ENCODE measurements around the gene KCNG2.

Gene KCNG2

GRCh38 chr18:79823120-79823519, 25.4 kb downstream of the KCNG2 start:
- DNase-seq, result no peak

DNA sequence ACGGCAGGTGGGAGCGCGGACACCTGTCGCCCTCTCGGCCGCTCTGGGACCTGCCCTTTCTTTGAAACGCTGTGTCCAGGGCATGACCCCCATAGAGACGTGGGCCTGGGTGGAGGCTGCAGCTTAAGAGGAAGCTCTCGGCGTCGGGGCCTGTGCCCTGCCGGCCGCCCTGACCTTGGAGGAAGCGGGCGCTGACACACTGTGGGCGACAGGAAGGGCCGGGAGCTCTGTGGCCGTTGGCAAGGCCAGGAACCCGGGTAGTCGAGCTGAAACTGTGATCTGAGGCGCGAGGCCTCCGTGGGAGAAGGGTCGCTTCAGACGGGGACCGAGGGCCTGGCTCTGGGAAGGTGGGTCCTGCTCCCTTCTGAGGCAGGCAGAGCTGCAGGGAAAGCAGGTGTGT, 28.2 kb downstream of the KCNG2 start:
- DNase-seq, result no peak

- DNase-seq, result no peak
Observed at GRCh38 chr18:79826966-79827365, 29.2 kb downstream of the KCNG2 start.

DNA sequence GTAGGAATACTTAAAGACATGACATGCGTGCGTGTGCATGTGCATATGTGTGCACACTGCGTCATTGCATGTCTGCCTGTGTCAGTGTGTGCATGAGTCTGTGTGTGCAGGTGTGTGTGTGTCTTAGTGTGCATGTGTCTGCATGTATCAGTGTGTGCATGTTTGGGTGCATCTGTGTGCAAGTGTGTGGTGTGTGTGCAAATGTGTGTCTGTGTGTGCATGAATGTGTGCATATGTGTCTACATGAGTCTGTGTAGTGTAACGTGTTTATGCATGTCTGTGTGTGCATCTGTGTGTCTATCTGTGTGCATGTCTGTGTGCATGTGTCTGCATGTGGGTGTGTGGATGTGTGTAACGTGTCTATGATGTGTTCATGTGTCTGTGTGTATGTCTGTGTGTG, 30.5 kb downstream of the KCNG2 start:
- no peak for DNase-seq

DNA sequence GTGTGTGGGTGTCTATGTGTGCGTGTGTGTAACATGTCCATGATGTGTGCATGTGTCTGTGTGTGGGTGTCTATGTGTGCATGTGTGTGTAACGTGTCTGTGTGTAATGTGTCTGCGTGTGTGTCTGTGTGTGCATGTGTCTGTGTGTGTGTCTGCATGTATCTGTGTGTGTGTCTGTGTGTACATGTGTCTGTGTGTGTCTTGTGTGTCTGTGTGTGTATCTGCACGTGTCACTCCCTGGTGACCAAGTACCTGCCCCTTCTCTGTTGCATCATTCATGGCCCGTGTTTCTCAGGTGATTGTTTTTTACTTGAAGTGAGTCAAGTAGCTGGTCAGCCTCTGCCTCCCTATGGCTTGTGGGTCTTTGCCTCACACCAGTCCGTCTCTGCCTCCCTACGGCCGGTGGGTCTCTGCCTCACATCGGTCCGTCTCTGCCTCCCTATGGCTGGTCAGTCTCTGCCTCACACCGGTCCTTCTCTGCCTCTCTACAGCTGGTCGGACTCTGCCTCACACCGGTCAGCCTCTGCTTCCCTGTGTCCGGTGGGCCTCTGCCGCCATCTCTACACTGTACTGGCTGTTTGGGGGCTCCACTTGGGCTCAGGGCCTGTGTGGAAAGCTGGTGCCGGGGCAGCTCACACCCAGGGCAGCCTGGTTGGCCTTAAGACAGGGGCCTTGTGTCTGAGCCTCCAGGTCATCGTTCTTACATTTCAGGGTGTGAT, 31.6 kb downstream of the KCNG2 start:
- DNase-seq, result no peak

GRCh38 chr18:79832169-79832568, 34.4 kb downstream of the KCNG2 start:
- DNase-seq, result no peak

- no peak for DNase-seq
Observed at GRCh38 chr18:79834834-79835233, 37.1 kb downstream of the KCNG2 start.

DNA sequence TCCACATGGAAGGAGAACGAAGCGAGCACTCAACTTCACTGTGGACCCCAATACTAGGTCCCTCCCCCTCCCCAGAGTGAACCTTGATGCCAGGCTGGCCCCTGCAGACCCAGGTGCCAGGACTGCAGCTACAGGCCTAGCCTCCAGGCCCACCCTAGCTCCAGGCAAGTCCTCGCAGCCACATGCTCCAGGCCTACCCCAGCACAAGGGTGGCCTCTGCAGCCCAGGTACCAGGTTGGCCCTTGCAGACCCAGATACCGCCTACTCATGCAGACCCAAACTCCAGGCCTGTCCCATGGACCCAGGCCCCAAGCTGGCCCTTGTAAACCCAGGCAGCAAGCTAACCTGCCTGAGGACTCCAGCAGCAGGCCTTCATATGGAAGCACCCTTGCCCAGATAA, 44.2 kb downstream of the KCNG2 start:
- DNase-seq, result no peak

DNA sequence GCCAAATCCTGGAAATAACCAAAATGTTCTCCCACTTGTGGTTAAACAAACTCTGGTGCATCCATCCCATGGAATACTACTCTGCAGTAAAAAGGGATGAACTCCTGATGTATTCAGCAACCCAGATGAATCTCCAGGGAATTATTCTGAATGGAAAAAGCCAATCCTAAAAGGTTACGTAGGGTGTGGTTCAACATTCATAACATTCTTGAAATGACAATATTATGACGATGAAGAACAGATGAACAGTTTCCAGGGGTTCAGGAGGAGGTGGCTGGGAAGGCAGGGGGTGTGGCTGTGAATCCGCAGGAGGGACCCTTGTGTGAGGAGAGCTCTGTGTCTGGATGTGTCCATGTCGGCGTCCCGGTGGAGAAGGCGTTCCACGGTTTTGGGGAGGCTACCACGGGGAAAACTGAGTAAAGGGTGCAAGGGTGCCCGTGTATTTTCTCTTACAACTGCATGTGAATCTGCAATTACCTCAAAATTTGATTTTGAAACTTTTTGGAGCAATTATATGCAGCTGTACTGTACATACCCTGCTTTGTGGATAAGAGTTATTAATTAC, 47.3 kb downstream of the KCNG2 start:
- DNase-seq, result no peak

GRCh38 chr18:79846936-79847557, 49.3 kb downstream of the KCNG2 start:
- DNase-seq, result no peak

DNA sequence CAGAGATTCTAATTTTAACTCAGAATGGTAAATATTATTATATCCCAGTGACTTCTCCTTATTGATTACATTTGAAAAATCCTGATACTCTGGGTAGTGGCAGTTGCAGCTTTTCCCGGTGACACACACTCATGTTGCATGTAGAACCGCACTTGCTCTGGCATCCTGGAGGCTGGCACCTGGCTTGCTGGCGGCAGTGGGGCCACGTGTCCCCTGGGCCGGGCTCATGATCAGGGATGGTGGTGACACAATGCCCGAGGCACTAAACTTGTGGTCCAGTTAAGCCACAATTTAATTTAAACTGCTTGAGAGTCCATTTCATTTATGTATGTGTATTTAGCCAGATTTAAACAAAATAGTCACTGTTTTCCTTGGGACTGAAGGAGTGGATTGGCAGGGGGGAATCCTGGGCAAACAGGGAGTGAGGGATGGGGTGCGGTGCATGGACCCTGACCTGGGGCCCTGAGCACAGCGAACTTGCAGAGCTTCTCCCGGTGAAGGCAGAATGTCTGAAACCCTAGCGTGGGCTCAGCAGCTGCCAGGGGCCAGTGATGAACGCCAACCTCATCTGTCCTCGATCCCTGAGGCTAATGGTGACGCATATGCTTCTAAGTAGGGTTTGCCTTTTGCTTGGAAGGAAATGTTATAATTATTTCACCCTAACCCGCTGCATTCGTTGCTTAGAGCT, 50.0 kb downstream of the KCNG2 start:
- DNase-seq, result no peak

DNA sequence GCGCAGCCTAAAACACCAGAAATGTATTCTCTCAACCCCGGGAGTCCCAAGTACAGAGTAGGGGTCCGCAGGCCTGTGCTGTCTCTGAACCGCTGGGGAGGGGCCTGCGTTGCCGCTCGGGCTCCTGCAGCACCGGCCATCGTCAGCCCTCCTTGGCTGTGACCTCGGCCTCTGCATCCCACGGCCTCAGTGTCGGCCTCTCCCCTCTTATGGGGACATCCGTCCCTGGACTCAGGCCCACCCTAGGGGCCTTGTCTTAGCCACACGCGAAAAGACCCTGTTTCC, 50.5 kb downstream of the KCNG2 start:
- DNase-seq, result no peak

DNA sequence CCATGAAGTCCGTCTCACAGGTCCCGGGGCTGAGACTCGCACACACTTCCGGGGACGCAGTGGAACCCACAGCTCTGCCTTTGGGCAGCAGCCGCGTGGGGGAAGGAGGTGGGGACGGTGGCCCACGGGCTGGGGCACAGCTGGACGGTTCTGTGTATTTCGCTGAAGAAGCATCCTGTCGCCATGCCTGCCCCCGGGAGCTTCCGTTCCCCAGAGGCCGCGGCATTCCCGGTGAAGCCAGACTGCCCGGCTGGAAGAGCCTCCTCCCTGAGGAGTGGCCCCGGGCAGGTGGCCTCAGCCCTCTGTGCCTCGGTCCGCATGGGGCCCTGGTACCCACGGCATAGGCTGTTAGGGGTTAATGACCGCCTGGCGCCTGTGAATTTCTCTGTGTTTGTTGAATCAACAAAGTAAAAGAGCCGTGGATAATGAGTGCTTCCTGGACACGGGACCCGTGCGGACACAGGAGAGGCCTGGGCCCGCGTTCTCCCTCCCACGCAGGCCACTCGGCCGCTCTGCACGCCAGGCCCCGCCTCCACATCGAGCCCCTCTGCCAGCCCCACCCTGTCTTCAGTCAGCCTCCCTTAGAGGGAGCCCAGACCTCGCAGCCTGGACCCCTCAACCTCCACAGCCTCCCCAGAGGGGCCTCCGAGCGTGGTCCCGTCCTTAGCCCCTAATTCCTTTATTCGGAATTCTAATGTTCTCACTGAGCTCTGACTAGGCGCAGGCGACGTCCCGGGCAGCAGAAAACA, 51.0 kb downstream of the KCNG2 start:
- no peak for DNase-seq

DNA sequence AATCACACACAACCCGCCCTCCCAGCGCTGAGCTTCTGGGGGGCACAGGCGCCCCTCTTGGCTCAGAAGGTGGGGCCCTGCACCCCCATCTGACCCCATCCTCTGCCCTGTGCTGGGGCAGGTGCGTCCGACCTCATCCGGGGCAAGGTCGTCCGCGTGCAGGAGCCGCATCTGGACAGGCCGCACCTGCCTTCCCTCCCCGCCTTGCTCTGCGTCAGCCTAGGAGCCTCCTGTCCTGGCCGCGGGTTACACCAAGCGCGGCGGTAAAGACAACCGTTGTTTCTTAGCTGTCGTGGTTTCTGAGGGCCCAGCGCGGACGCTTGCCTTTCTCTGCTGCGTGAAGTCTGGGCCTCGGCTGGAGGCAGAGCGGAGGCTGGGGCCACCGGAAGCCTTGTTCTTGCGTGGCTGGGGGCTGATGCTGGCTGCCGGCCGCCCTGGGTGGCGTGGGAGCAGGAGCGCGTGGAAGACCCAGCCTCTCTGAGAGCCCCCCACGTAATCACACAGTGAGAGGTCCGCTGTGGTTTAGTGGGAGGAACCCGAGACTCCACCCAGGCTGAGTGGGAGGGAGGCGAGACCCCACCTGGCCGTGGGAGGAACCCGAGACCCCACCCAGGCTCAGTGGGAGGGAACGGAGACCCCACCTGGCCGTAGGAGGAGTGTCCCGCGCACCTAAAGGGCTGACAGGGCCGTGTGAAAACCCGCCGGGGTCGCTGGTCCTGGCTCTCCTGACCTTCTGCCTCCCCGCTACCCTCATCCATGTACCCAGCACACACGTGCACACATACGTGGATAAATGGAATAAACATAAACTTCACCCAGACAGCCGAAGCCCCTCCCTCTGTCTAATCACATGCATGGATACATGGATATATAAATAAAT, 51.8 kb downstream of the KCNG2 start:
- no peak for DNase-seq

- DNase-seq, result no peak
Observed at GRCh38 chr18:79850731-79851130, 53.0 kb downstream of the KCNG2 start.

- DNase-seq, result no peak
Observed at GRCh38 chr18:79851489-79851888, 53.8 kb downstream of the KCNG2 start.

DNA sequence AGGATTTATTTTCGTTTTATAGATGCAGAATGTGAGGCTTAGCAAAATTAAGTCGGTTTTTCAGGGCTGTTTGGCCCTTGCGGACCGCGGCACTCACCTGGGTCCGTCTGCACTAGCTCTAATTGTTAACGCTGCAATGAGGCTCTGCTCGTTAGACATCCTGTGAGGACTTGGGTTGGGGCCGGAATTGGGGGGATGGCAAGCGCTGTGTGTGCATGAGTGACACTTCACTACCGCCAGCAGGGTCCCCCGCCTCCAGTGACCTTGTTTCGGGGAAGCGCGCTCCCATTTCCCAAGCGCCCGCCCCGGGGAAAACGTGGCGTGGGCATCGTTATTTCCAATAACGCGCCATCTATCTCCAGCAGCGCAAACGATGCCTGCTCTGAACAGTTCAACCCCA, 54.2 kb downstream of the KCNG2 start:
- no peak for DNase-seq

DNA sequence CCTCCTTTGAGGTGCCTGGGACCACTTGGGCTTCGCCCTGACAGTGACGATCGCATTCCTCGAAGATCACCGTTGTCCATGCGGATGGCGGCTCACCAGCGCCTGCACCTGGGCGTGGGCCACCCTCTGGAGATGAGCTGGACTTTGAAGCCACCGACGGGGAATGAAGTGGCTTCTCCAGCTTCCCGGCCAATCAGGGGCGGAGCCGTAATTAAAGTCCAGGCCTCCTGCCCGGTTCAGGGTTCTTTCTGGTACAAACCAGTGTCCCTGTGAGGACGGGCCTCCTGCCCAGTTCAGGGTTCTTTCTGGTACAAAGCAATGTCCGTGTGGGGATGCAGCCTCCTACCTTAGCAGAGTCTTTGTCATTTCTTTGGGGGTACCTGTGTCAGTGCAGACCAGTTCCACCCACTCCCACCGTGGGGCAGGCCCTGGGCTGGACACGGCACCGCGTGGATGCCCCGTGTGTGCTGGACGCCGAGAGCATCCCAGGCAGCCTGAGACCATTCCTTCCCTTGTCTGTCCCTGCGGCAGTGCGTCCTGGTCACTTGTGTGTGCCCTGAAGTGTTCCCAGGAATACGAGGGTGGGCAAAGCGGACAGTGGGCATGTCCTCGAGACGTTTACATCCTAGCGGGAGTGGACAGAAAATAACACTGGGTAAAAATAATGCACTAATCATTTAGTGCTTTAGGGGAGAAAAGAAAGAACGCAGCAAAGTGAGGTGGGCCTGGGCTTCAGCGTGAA, 55.0 kb downstream of the KCNG2 start:
- no peak for DNase-seq

- no peak for DNase-seq
Observed at GRCh38 chr18:79853303-79853992, 55.7 kb downstream of the KCNG2 start.

- DNase-seq, result no peak
Observed at GRCh38 chr18:79853993-79854364, 56.2 kb downstream of the KCNG2 start.

All from NCI-H187 (cell line).